ENCODE results near the gene GINS1. TPM values are rescaled to one million over a fixed set of nuclear protein-coding genes. Genes with fewer than 3 reads are reported as not detected.

The GINS1 gene
- 1 to 10 TPM in 4 of 5 donors, not detected in 1; 1.0 to 9.4 (median 6.8) TPM for total RNA-seq
- 1 to 10 TPM; 1.1 to 2.8 (median 2.3) TPM for polyA plus RNA-seq
- long read RNA-seq, donor 1: 0 reads
- long read RNA-seq, donor 2, partial matches to known transcripts: 0 of 2 reads
- long read RNA-seq, donor 2, other reads (novel, unspliced or antisense): 0 of 2 reads
- long read RNA-seq, donor 3: 0 reads
- long read RNA-seq, donor 4: 0 reads
- long read RNA-seq, donor 5: 0 reads
- long read RNA-seq, donor 6, partial matches to known transcripts: 57 of 59 reads
- long read RNA-seq, donor 6, other reads (novel, unspliced or antisense): 0 of 59 reads
- long read RNA-seq, donor 7, partial matches to known transcripts: 0 of 1 reads
- long read RNA-seq, donor 7, other reads (novel, unspliced or antisense): 0 of 1 reads
- long read RNA-seq, donor 8: 0 reads
- long read RNA-seq, donor 9: 0 reads
- long read RNA-seq, donor 10: 0 reads

DNA sequence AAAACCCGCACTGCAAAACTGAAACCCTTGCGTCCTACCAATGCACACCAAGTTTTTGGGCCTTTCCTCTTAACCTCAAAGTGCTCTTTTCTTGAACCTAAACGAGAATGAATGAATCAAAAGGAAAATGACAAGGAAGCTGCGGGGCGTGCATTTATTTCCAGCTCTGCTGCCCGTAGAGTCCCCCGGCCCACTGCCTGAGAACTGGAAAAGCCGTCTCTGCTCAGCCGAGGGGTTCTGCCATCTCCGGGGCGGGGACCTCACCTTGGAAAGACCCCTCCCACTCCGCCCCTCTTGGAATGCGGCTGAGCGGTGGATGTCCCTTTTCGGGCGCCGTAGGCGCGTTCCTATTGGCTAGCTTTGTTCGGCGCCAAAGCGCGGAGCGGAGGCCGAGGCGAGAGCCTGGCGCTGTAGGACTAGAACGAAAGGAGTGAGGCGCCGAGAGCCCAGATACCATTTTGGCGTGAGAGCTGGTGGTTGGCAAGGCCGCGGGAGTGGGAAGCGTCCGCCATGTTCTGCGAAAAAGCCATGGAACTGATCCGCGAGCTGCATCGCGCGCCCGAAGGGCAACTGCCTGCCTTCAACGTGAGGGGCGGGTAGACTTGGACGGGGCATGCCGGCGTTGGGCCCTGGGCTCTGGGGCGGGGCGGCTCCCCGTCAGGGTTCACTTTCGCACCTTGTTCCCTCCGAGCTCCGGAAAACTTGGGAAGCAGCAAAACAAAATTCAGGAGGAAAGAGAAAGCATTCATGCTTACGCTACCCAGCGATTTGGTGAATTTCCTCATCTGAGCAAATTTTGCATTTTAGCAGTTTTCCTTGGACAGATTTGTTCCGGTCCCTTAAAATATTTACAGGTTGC lies at the start of gene GINS1:
TSS of gene GINS1 (plus strand) at position 363 of the 859 bp plus-strand sequence. CDS start at position 511, 148 bp downstream.
- Histone ChIP-seq H3K4me3 (peak within 1 kb of the TSS; percentile 60 to 82 (median 62)), H3K9me3 (peaks cover 10 to 23% (median 13%) of the 10 kb centered on the region in 4 donors), H3K27ac (peak within 1 kb of the TSS in 4 of 5 donors; percentile 54 to 77 (median 70)), H3K27me3 (no peaks in the 10 kb centered on the region), H3K36me3 (no peaks in the 10 kb centered on the region), H3K4me1 (peaks cover 8 to 19% (median 11%) of the 10 kb centered on the region in 4 donors)
- TF ChIP-seq, protein P1, sequence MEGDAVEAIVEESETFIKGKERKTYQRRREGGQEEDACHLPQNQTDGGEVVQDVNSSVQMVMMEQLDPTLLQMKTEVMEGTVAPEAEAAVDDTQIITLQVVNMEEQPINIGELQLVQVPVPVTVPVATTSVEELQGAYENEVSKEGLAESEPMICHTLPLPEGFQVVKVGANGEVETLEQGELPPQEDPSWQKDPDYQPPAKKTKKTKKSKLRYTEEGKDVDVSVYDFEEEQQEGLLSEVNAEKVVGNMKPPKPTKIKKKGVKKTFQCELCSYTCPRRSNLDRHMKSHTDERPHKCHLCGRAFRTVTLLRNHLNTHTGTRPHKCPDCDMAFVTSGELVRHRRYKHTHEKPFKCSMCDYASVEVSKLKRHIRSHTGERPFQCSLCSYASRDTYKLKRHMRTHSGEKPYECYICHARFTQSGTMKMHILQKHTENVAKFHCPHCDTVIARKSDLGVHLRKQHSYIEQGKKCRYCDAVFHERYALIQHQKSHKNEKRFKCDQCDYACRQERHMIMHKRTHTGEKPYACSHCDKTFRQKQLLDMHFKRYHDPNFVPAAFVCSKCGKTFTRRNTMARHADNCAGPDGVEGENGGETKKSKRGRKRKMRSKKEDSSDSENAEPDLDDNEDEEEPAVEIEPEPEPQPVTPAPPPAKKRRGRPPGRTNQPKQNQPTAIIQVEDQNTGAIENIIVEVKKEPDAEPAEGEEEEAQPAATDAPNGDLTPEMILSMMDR (IDR thresholded peaks at IDR 0.05): no peak
- TF ChIP-seq POLR2A (IDR thresholded peaks at IDR 0.05): no peak
- peak in 2 of 3 donors; percentile 41 to 89 for TF ChIP-seq POLR2AphosphoS5 (IDR thresholded peaks at IDR 0.05)
- 1 to 2% (median 1%) methylated on average over 46 to 56 of the region's 56 CpGs for WGBS, 5 donors
- intact Hi-C loops (cut with DNase I; ENCODE audit: low total_unique reads): no loop called here
- DNase-seq: peak; percentile 80 to 95

DNA sequence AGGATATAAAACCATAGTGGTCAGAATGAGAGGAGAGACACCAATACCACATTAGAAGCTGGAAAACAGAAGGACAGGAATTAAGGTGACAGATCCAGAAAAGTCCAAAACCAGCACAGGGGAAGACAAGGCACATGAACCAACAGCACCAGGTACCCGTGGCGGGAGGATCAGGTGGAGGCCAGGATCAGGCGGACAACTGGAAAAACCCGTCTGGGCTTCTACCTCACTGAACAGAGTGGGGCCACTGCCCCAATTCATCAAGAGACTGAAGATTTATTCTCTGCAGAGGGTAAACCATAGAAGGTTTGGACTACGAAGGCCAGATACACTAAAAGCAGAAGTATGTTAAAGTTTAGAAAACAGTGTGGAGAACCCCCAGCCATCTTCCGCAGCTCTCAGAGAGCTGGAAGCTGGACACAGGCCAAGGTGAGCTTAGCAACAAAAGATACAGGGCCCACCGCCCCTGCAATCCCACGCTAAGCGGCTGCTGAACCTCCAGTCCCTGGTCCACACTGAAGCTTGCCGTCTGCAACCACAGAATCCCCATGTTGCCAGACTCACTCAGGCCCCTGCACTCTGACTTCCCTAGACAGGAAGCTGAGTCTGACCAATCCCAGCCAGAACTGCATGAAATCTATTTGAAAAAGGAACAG lies 46.7 kb upstream of the GINS1 start:
- Histone ChIP-seq H3K4me3 (no peak overlapping the region), H3K27ac (no peak overlapping the region), H3K9me3 (no peaks in the 10 kb centered on the region), H3K36me3 (no peaks in the 10 kb centered on the region), H3K27me3 (no peaks in the 10 kb centered on the region), H3K4me1 (peaks cover 7 to 46% (median 21%) of the 10 kb centered on the region in 4 donors)
- TF ChIP-seq POLR2AphosphoS5 (IDR thresholded peaks at IDR 0.05) (no peak), POLR2A (IDR thresholded peaks at IDR 0.05) (no peak), EP300 (IDR thresholded peaks at IDR 0.05) (no peak)
- TF ChIP-seq, protein P1 (IDR thresholded peaks at IDR 0.05): no peak
- WGBS, 5 donors: 51 to 74% (median 53%) methylated on average over 10 of the region's 10 CpGs
- peak in 1 of 2 donors; percentile 62 for DNase-seq
- intact Hi-C loops (cut with DNase I; ENCODE audit: low total_unique reads): no loop called here

DNA sequence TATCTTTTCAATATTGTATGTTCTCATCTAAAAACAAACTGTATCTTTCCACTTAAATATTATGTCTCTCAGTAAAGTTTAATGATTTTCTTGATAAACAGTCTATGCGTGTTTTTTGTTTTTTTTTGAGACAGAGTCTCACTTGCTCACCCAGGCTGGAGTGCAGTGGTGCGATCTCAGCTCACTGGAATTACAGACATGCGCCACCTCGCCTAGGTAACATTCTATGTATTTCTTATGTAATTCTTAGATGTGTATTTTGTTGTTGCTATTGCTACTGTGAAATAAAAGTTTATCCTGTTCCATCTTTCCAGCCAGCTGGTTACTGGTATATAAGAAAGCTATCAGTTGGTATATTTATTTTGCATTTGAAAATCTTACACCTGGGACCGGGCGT lies 46.2 kb upstream of the GINS1 start:
- peaks cover 7 to 42% (median 18%) of the 10 kb centered on the region in 4 donors for H3K4me1 ChIP-seq
- no peak overlapping the region for H3K27ac ChIP-seq
- 80 to 85% (median 83%) methylated on average over 6 of the region's 6 CpGs for WGBS, 5 donors
- no peak for TF ChIP-seq POLR2A (IDR thresholded peaks at IDR 0.05)
- TF ChIP-seq EP300 (IDR thresholded peaks at IDR 0.05): no peak
- no peak for TF ChIP-seq POLR2AphosphoS5 (IDR thresholded peaks at IDR 0.05)
- TF ChIP-seq, protein P1 (IDR thresholded peaks at IDR 0.05): no peak
- DNase-seq: no peak
- intact Hi-C loops (cut with DNase I; ENCODE audit: low total_unique reads): no loop called here
- no peaks in the 10 kb centered on the region for H3K9me3 ChIP-seq
- H3K27me3 ChIP-seq: no peaks in the 10 kb centered on the region
- no peaks in the 10 kb centered on the region for H3K36me3 ChIP-seq
- H3K4me3 ChIP-seq: no peak overlapping the region

Measured in stomach (tissue), 19 donors.